Epithelial cell of esophagus (primary cell): ENCODE results near the gene RET.

Experiments
- DNase-seq: peaks from one replicate; pipeline ENCODE4 v3.0.0; 2010; ENCODE audit warnings: low read depth
- H3K4me3 ChIP-seq: 2 replicates; pipeline ENCODE4 v1.5.1; 2011; ENCODE audit warnings: mild to moderate bottlenecking, low read length, control low read depth
- CTCF ChIP-seq: IDR thresholded peaks from 2 replicates; pipeline ENCODE4 v1.5.1; 2011; ENCODE audit warnings: low read depth, mild to moderate bottlenecking, low read length, control low read depth, inconsistent platforms; ENCODE audit not compliant: insufficient read depth; ENCODE audit errors: missing control alignments

Gene RET

DNA sequence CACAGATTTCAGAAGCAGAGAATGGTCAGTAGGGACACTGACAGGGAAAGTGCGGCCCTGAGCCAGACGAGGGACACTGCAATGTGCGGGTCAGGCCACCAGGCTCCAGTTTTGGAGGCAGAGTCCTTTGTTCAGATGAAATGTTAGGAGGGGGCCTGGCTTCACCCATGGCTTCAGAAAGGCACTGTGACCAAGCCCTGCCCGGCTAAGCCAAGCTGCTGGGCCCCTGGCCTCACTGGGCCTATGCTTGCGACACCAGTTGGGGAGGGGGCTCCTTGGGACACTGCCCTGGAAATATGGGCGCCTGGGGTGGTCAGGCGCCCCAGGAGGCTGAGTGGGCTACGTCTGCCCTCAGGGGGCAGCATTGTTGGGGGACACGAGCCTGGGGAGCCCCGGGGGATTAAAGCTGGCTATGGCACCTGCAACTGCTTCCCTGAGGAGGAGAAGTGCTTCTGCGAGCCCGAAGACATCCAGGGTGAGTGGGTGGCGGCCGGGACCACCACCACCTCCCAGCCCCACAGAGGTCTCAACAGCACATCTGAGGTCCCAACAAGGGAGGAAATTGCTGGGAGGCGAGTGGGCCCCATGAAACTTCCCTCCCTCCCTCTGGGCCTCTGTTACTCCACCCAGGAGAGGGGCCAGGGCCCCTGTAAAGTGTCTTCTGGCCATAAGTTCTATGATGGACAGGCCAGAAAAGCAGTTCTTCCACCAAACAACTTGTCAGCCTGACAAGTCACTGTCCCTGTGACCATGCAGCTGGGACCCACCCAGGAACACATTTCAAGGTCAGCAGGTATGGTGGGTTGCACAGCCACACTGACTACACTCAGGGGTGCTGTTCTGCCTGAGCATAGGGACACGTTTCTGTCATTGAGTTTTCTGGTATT, 36.6 kb downstream of the RET start:
- no peak overlapping the region for H3K4me3 ChIP-seq
- no peak for TF ChIP-seq CTCF
- no peak for DNase-seq

DNA sequence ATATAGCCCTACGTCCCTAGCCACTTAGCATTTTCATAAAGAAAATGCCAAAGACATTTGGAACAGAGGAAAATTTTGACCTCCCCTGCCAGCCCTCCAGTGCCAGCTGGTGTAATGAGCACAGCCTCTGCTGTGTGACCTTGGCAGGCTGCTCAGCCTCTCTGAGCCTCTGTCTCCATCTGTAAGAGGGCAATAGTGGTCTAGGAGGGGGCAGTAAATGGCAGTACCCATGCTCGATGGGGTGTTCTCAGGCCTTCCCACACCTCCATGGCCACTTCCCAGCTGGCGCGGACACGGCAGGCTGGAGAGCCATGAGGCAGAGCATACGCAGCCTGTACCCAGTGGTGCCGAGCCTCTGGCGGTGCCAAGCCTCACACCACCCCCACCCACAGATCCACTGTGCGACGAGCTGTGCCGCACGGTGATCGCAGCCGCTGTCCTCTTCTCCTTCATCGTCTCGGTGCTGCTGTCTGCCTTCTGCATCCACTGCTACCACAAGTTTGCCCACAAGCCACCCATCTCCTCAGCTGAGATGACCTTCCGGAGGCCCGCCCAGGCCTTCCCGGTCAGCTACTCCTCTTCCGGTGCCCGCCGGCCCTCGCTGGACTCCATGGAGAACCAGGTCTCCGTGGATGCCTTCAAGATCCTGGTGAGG, 37.3 kb downstream of the RET start:
- no peak for DNase-seq
- no peak overlapping the region for H3K4me3 ChIP-seq
- TF ChIP-seq CTCF, result no peak

DNA sequence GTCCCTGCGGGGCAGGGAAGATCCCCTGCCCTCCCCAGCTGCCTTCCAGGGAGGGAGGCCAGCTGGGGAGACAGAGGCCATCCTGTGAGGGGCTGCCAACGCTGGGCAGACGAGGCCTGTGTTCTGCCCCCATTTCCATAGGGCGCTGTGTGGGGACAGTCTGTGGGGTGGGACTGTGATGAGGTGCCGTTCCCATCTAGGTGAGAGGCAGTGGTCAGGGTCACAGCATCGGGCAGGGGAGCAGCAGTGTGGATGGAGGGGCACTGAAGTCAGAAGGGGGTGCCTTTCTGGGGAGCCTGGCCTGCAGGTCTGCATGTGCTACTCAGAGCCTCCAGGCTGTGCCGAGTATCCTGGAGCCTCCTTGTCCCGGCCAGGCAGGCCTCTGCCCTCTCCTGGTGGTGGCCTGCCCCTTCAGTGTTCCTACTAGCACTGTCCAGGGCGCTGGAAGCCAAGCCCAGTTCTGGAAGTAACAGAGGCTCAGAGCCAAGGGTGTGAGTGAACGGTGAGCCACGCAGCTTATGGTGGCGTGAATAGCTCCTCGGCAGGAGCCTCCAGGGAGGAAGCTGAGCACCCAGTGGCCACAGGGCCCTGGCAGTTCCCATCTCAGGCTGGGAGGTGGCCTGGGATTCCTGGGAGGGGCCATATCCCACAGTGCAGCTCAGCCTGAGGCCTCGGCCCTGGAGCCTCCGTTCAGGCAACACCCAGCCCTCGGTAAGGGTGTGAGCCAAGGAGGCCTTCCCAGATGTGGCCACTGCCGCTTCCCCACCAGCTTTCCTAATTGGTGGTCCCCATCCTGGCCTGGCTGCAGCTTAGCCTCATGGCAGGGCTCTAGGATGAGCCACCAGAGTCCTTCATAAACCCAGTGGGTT, 38.1 kb downstream of the RET start:
- no peak for TF ChIP-seq CTCF
- DNase-seq, result no peak
- no peak overlapping the region for H3K4me3 ChIP-seq

GRCh38 chr10:43115881-43116595, 39.2 kb downstream of the RET start:
- DNase-seq, result no peak
- TF ChIP-seq CTCF, result no peak
- no peak overlapping the region for H3K4me3 ChIP-seq

GRCh38 chr10:43116596-43116995, 39.7 kb downstream of the RET start:
- no peak for TF ChIP-seq CTCF
- no peak for DNase-seq
- H3K4me3 ChIP-seq, result no peak overlapping the region

- DNase-seq, result no peak
- no peak for TF ChIP-seq CTCF
- H3K4me3 ChIP-seq, result no peak overlapping the region
Observed at GRCh38 chr10:43117031-43117776, 40.3 kb downstream of the RET start.
